GM21786 (cell line): Measurements from ENCODE around the gene TSEN34.

Experiments used
- ATAC-seq: cut with Tn5 transposase; IDR thresholded peaks from one replicate; pipeline ENCODE4 v1.9.1; 2021; ENCODE audit not compliant: unreplicated experiment

Gene TSEN34

GRCh38 chr19:54191011-54191810, at the start of gene TSEN34:
Gene TSEN34, plus strand, starts transcription at chr19:54191308. Its CDS starts 57 bp downstream, at chr19:54191365.
- ATAC-seq = peak; percentile 14

GRCh38 chr19:54141356-54141755, 49.8 kb upstream of the TSEN34 start:
- no peak for ATAC-seq

GRCh38 chr19:54142166-54142780, 48.8 kb upstream of the TSEN34 start:
- ATAC-seq = no peak

- no peak for ATAC-seq
Measured at GRCh38 chr19:54145541-54146158, 45.5 kb upstream of the TSEN34 start.

- no peak for ATAC-seq
Measured at GRCh38 chr19:54147676-54148075, 43.4 kb upstream of the TSEN34 start.

- no peak for ATAC-seq
Measured at GRCh38 chr19:54148158-54148557, 43.0 kb upstream of the TSEN34 start.

GRCh38 chr19:54149021-54149812, 41.9 kb upstream of the TSEN34 start:
- no peak for ATAC-seq

GRCh38 chr19:54151362-54152035, 39.6 kb upstream of the TSEN34 start:
- ATAC-seq = no peak

GRCh38 chr19:54152267-54152666, 38.8 kb upstream of the TSEN34 start:
- no peak for ATAC-seq

- ATAC-seq = no peak
Measured at GRCh38 chr19:54152878-54153524, 38.1 kb upstream of the TSEN34 start.

GRCh38 chr19:54153731-54154326, 37.3 kb upstream of the TSEN34 start:
- no peak for ATAC-seq

- no peak for ATAC-seq
Measured at GRCh38 chr19:54154603-54155345, 36.3 kb upstream of the TSEN34 start.

GRCh38 chr19:54155694-54156093, 35.4 kb upstream of the TSEN34 start:
- ATAC-seq = no peak

GRCh38 chr19:54156490-54156889, 34.6 kb upstream of the TSEN34 start:
- ATAC-seq = no peak

- ATAC-seq = no peak
Measured at GRCh38 chr19:54156953-54157352, 34.2 kb upstream of the TSEN34 start.

GRCh38 chr19:54158812-54159351, 32.2 kb upstream of the TSEN34 start:
- no peak for ATAC-seq

GRCh38 chr19:54159352-54160181, 31.5 kb upstream of the TSEN34 start, which contains the start of gene LENG1:
Gene LENG1, minus strand, starts transcription at chr19:54159721. Its CDS starts 26 bp downstream, at chr19:54159695.
- ATAC-seq = peak; percentile 90
